GM23338 (cell line): Measurements from ENCODE around the gene MYO3B.

Source experiments
- CREB1 ChIP-seq: fragments of 250-450 bp; sonication (Bioruptor Pico); IDR thresholded peaks from 2 replicates; pipeline ENCODE4 v1.5.0; 2020; ENCODE audit warnings: low read depth, mild to moderate bottlenecking, moderate library complexity
- EZH2 ChIP-seq: fragments of 200-600 bp; sonication (generic); IDR thresholded peaks from one replicate; pipeline ENCODE4 v1.8.0; 2017; ENCODE audit warnings: antibody characterized with exemption, mild to moderate bottlenecking, low read depth; ENCODE audit not compliant: unreplicated experiment
- EZH2phosphoT487 ChIP-seq: fragments of 200-600 bp; sonication (generic); IDR thresholded peaks from one replicate; pipeline ENCODE4 v1.8.1; 2018; ENCODE audit warnings: antibody characterized with exemption; ENCODE audit not compliant: unreplicated experiment
- JUNB ChIP-seq: IDR thresholded peaks from one replicate; pipeline ENCODE4 v1.6.1; 2016; ENCODE audit warnings: antibody characterized with exemption; ENCODE audit not compliant: unreplicated experiment
- NANOG ChIP-seq: IDR thresholded peaks from 2 replicates; pipeline ENCODE4 v1.6.1; 2016; ENCODE audit warnings: antibody characterized with exemption, borderline replicate concordance
- POLR2AphosphoS5 ChIP-seq: IDR thresholded peaks from 2 replicates; pipeline ENCODE4 v1.6.1; 2016; ENCODE audit warnings: antibody characterized with exemption, low read depth
- STAT1 ChIP-seq: IDR thresholded peaks from one replicate; pipeline ENCODE4 v1.6.1; 2016; ENCODE audit warnings: antibody characterized with exemption; ENCODE audit not compliant: unreplicated experiment
- ZNF114 ChIP-seq: fragments of 250-450 bp; sonication (Bioruptor Pico); IDR thresholded peaks from 2 replicates; pipeline ENCODE4 v1.5.0; 2020; ENCODE audit warnings: mild to moderate bottlenecking, moderate library complexity
- ZNF331 ChIP-seq: fragments of 250-450 bp; sonication (Bioruptor Pico); IDR thresholded peaks from 2 replicates; pipeline ENCODE4 v1.5.0; 2020; ENCODE audit warnings: low read depth, mild to moderate bottlenecking, moderate library complexity
- TF ChIP-seq, protein P1 (sequence below), 2 experiments: fragments of 200-600 bp in 1 of 2; sonication (generic) in 1 of 2; conservative IDR thresholded peaks; 2 replicates each; pipeline versions ENCODE4 v1.5.1 to v1.6.1; 2016 to 2017; ENCODE audit warnings: antibody characterized with exemption in 2 of 2, low read depth in 2 of 2, mild to moderate bottlenecking in 2 of 2, moderate library complexity in 1 of 2
- TF ChIP-seq, protein P2 (sequence below): IDR thresholded peaks from one replicate; pipeline ENCODE4 v1.6.1; 2018; ENCODE audit warnings: antibody characterized with exemption; ENCODE audit not compliant: unreplicated experiment
- TF ChIP-seq, protein P3 (sequence below): IDR thresholded peaks from 2 replicates; pipeline ENCODE4 v1.6.1; 2016; ENCODE audit warnings: antibody characterized with exemption
- TF ChIP-seq, protein P4 (sequence below): fragments of 250-450 bp; sonication (Bioruptor Pico); IDR thresholded peaks from 2 replicates; pipeline ENCODE4 v1.5.0; 2020; ENCODE audit warnings: mild to moderate bottlenecking, moderate library complexity

DNA sequence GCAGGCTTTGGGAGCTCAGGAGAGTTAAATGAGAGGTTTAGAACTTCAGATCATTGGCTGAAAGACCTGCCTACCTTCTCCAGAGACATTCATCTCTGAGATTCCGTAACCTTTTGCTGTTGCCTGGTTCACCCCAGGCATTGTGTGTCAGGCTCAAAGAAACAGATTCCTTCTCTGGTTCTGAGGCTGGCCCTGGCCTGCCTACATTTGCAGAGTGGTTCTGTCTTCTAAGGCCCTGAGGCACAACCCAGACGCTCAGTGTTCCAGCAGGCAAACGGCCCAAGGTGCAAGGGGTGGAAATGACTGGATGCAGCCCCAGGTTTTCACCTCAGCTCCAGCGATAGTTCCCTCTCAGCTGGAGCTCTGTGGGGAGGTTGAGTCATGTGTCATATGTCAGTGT, 48.3 kb downstream of the MYO3B start:
- TF ChIP-seq, protein P1, sequence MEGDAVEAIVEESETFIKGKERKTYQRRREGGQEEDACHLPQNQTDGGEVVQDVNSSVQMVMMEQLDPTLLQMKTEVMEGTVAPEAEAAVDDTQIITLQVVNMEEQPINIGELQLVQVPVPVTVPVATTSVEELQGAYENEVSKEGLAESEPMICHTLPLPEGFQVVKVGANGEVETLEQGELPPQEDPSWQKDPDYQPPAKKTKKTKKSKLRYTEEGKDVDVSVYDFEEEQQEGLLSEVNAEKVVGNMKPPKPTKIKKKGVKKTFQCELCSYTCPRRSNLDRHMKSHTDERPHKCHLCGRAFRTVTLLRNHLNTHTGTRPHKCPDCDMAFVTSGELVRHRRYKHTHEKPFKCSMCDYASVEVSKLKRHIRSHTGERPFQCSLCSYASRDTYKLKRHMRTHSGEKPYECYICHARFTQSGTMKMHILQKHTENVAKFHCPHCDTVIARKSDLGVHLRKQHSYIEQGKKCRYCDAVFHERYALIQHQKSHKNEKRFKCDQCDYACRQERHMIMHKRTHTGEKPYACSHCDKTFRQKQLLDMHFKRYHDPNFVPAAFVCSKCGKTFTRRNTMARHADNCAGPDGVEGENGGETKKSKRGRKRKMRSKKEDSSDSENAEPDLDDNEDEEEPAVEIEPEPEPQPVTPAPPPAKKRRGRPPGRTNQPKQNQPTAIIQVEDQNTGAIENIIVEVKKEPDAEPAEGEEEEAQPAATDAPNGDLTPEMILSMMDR (conservative IDR thresholded peaks at IDR 0.05; ENCODE audit: low read depth in 2 of 2), result no peak
- TF ChIP-seq EZH2phosphoT487 (no peak), STAT1 (no peak), CREB1 (no peak), EZH2 (no peak), POLR2AphosphoS5 (no peak), JUNB (no peak), NANOG (no peak), ZNF114 (CRISPR knock-in tag) (no peak), ZNF331 (no peak)
- TF ChIP-seq, protein P2, sequence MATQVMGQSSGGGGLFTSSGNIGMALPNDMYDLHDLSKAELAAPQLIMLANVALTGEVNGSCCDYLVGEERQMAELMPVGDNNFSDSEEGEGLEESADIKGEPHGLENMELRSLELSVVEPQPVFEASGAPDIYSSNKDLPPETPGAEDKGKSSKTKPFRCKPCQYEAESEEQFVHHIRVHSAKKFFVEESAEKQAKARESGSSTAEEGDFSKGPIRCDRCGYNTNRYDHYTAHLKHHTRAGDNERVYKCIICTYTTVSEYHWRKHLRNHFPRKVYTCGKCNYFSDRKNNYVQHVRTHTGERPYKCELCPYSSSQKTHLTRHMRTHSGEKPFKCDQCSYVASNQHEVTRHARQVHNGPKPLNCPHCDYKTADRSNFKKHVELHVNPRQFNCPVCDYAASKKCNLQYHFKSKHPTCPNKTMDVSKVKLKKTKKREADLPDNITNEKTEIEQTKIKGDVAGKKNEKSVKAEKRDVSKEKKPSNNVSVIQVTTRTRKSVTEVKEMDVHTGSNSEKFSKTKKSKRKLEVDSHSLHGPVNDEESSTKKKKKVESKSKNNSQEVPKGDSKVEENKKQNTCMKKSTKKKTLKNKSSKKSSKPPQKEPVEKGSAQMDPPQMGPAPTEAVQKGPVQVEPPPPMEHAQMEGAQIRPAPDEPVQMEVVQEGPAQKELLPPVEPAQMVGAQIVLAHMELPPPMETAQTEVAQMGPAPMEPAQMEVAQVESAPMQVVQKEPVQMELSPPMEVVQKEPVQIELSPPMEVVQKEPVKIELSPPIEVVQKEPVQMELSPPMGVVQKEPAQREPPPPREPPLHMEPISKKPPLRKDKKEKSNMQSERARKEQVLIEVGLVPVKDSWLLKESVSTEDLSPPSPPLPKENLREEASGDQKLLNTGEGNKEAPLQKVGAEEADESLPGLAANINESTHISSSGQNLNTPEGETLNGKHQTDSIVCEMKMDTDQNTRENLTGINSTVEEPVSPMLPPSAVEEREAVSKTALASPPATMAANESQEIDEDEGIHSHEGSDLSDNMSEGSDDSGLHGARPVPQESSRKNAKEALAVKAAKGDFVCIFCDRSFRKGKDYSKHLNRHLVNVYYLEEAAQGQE, result no peak
- TF ChIP-seq, protein P3, sequence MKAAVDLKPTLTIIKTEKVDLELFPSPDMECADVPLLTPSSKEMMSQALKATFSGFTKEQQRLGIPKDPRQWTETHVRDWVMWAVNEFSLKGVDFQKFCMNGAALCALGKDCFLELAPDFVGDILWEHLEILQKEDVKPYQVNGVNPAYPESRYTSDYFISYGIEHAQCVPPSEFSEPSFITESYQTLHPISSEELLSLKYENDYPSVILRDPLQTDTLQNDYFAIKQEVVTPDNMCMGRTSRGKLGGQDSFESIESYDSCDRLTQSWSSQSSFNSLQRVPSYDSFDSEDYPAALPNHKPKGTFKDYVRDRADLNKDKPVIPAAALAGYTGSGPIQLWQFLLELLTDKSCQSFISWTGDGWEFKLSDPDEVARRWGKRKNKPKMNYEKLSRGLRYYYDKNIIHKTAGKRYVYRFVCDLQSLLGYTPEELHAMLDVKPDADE, result no peak
- TF ChIP-seq, protein P4, sequence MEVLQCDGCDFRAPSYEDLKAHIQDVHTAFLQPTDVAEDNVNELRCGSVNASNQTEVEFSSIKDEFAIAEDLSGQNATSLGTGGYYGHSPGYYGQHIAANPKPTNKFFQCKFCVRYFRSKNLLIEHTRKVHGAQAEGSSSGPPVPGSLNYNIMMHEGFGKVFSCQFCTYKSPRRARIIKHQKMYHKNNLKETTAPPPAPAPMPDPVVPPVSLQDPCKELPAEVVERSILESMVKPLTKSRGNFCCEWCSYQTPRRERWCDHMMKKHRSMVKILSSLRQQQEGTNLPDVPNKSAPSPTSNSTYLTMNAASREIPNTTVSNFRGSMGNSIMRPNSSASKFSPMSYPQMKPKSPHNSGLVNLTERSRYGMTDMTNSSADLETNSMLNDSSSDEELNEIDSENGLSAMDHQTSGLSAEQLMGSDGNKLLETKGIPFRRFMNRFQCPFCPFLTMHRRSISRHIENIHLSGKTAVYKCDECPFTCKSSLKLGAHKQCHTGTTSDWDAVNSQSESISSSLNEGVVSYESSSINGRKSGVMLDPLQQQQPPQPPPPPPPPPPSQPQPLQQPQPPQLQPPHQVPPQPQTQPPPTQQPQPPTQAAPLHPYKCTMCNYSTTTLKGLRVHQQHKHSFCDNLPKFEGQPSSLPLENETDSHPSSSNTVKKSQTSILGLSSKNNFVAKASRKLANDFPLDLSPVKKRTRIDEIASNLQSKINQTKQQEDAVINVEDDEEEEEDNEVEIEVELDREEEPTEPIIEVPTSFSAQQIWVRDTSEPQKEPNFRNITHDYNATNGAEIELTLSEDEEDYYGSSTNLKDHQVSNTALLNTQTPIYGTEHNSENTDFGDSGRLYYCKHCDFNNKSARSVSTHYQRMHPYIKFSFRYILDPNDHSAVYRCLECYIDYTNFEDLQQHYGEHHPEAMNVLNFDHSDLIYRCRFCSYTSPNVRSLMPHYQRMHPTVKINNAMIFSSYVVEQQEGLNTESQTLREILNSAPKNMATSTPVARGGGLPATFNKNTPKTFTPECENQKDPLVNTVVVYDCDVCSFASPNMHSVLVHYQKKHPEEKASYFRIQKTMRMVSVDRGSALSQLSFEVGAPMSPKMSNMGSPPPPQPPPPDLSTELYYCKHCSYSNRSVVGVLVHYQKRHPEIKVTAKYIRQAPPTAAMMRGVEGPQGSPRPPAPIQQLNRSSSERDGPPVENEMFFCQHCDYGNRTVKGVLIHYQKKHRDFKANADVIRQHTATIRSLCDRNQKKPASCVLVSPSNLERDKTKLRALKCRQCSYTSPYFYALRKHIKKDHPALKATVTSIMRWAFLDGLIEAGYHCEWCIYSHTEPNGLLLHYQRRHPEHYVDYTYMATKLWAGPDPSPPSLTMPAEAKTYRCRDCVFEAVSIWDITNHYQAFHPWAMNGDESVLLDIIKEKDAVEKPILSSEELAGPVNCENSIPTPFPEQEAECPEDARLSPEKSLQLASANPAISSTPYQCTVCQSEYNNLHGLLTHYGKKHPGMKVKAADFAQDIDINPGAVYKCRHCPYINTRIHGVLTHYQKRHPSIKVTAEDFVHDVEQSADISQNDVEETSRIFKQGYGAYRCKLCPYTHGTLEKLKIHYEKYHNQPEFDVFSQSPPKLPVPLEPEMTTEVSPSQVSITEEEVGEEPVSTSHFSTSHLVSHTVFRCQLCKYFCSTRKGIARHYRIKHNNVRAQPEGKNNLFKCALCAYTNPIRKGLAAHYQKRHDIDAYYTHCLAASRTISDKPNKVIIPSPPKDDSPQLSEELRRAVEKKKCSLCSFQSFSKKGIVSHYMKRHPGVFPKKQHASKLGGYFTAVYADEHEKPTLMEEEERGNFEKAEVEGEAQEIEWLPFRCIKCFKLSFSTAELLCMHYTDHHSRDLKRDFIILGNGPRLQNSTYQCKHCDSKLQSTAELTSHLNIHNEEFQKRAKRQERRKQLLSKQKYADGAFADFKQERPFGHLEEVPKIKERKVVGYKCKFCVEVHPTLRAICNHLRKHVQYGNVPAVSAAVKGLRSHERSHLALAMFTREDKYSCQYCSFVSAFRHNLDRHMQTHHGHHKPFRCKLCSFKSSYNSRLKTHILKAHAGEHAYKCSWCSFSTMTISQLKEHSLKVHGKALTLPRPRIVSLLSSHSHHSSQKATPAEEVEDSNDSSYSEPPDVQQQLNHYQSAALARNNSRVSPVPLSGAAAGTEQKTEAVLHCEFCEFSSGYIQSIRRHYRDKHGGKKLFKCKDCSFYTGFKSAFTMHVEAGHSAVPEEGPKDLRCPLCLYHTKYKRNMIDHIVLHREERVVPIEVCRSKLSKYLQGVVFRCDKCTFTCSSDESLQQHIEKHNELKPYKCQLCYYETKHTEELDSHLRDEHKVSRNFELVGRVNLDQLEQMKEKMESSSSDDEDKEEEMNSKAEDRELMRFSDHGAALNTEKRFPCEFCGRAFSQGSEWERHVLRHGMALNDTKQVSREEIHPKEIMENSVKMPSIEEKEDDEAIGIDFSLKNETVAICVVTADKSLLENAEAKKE (CRISPR knock-in tag), result no peak
